ENCODE data around the gene DNM3.

GRCh38 chr1:172134087-172134731, 292.9 kb downstream of the DNM3 start:
- TF ChIP-seq PKNOX1 (IDR thresholded peaks at IDR 0.05) (no peak), BHLHE40 (IDR thresholded peaks at IDR 0.05; ENCODE audit: borderline replicate concordance) (no peak), ARNT (IDR thresholded peaks at IDR 0.05) (no peak), FOXA1 (IDR thresholded peaks at IDR 0.05) (no peak), ZNF384 (IDR thresholded peaks at IDR 0.05) (no peak), SP1 (IDR thresholded peaks at IDR 0.05) (no peak), ELF4 (IDR thresholded peaks at IDR 0.05) (no peak), L3MBTL2 (conservative IDR thresholded peaks at IDR 0.05) (no peak), SUZ12 (IDR thresholded peaks at IDR 0.05) (no peak), TARDBP (IDR thresholded peaks at IDR 0.05) (no peak), FOXK2 (IDR thresholded peaks at IDR 0.05) (no peak), CTBP1 (IDR thresholded peaks at IDR 0.05; ENCODE audit: borderline replicate concordance) (no peak), NFRKB (IDR thresholded peaks at IDR 0.05) (no peak)
